ENCODE results near the gene CMTM1.

The CMTM1 gene

DNA sequence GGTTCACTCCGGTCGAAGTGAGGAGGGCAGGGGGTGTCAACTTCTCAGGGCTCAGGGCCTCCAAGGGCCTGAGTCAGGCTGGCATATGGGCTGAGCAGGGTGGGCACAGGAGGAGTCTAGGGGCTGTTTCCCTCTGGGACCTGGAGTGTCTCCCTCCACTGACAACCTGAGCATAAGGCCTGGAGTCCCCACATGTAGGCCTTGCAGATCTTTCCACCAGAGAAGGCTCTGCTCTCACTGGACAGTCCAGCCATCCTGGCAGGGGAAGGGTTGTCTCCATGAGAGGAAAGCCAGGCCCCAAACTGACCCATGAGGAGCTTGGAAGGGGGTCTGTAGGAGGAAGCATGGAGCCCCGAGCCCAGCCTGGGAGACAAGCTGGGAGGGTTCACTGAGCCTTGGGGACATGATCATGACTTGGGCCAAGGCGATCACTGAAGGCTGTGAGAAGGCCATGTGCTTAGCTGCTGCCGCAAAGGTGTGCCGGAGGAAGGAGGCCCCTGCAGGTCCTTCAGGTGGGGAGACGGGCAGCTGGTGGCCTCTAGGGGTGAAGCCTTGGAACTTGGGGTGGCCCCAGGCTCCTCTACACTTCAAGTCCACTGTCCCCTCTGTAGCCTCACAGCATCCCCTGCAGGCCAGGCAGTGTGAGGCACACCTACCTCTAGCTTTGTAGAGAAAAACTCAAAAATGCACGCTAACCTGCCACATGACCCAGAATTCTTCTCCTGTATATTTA is 22.9 kb downstream of the CMTM1 start (continued):
- TF ChIP-seq, protein P1, sequence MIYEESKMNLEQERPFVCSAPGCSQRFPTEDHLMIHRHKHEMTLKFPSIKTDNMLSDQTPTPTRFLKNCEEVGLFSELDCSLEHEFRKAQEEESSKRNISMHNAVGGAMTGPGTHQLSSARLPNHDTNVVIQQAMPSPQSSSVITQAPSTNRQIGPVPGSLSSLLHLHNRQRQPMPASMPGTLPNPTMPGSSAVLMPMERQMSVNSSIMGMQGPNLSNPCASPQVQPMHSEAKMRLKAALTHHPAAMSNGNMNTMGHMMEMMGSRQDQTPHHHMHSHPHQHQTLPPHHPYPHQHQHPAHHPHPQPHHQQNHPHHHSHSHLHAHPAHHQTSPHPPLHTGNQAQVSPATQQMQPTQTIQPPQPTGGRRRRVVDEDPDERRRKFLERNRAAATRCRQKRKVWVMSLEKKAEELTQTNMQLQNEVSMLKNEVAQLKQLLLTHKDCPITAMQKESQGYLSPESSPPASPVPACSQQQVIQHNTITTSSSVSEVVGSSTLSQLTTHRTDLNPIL (CRISPR knock-in tag; IDR thresholded peaks at IDR 0.05; ENCODE audit: low read depth), result no peak
- no peak for TF ChIP-seq ZNF565 (CRISPR knock-in tag; conservative IDR thresholded peaks at IDR 0.05; ENCODE audit: low read depth)
- TF ChIP-seq GLIS3 (CRISPR knock-in tag; IDR thresholded peaks at IDR 0.05), result no peak
- TF ChIP-seq, protein P2, sequence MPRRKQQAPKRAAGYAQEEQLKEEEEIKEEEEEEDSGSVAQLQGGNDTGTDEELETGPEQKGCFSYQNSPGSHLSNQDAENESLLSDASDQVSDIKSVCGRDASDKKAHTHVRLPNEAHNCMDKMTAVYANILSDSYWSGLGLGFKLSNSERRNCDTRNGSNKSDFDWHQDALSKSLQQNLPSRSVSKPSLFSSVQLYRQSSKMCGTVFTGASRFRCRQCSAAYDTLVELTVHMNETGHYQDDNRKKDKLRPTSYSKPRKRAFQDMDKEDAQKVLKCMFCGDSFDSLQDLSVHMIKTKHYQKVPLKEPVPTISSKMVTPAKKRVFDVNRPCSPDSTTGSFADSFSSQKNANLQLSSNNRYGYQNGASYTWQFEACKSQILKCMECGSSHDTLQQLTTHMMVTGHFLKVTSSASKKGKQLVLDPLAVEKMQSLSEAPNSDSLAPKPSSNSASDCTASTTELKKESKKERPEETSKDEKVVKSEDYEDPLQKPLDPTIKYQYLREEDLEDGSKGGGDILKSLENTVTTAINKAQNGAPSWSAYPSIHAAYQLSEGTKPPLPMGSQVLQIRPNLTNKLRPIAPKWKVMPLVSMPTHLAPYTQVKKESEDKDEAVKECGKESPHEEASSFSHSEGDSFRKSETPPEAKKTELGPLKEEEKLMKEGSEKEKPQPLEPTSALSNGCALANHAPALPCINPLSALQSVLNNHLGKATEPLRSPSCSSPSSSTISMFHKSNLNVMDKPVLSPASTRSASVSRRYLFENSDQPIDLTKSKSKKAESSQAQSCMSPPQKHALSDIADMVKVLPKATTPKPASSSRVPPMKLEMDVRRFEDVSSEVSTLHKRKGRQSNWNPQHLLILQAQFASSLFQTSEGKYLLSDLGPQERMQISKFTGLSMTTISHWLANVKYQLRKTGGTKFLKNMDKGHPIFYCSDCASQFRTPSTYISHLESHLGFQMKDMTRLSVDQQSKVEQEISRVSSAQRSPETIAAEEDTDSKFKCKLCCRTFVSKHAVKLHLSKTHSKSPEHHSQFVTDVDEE (CRISPR knock-in tag; IDR thresholded peaks at IDR 0.05), result no peak

DNA sequence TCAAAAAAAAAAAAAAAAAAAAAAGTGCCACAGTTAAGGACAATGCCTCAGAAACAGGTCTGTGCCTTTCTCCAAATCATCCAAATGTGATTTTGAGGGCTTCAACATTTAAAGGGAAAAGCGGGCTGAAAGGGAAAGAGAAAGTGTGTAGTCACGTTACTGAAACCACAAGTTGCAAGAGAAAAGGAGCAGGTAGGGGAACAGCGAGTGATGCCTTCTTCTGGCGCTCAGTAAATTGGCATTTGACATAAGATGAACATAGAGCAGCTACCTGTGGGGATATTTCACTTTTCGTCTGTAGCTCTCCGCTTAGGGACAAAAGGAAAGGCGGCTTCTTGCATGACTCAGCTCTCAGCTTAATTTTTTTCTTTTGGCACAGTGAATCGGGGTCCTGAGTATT is 24.1 kb downstream of the CMTM1 start:
- ATAC-seq, result no peak
- TF ChIP-seq ARNTL (CRISPR knock-in tag; IDR thresholded peaks at IDR 0.05; ENCODE audit: borderline replicate concordance, low read depth), result no peak
- no peak for TF ChIP-seq ZNF70 (CRISPR knock-in tag; IDR thresholded peaks at IDR 0.05)
- TF ChIP-seq PPARA (CRISPR knock-in tag; IDR thresholded peaks at IDR 0.05; ENCODE audit: borderline replicate concordance), result no peak

DNA sequence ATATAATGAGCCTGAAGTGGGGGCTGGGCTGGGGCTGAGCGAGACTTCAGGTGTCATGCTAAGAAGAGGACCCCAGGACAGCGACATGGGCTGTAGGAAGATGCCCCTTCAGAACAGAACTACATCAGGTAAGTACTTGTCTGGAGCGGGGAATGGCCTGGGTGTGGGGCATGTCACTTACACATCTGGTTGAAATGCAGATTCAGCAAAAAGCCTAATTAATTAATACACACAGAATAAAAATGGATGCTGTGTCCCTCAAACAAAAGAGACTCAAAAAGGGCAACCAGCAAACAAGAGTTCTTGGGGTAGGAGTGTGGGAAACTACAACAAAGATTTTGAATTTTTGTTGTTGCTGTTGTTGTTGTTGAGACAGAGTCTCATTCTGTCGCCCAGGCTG is 24.8 kb downstream of the CMTM1 start:
- TF ChIP-seq ZFP3 (CRISPR knock-in tag; IDR thresholded peaks at IDR 0.05) (no peak), PPARA (CRISPR knock-in tag; IDR thresholded peaks at IDR 0.05; ENCODE audit: borderline replicate concordance) (no peak), TCF4 (CRISPR knock-in tag; IDR thresholded peaks at IDR 0.05; ENCODE audit: borderline replicate concordance) (no peak), OSR1 (CRISPR knock-in tag; IDR thresholded peaks at IDR 0.05) (no peak), RARB (CRISPR knock-in tag; IDR thresholded peaks at IDR 0.05) (no peak), CSDC2 (CRISPR knock-in tag; IDR thresholded peaks at IDR 0.05) (no peak), ZFP30 (CRISPR knock-in tag; IDR thresholded peaks at IDR 0.05) (no peak), BACH2 (CRISPR knock-in tag; IDR thresholded peaks at IDR 0.05; ENCODE audit: borderline replicate concordance) (no peak), SNAI2 (CRISPR knock-in tag; IDR thresholded peaks at IDR 0.05) (no peak), ARNTL (CRISPR knock-in tag; IDR thresholded peaks at IDR 0.05; ENCODE audit: borderline replicate concordance, low read depth) (no peak), GLIS3 (CRISPR knock-in tag; IDR thresholded peaks at IDR 0.05) (no peak), ZNF70 (CRISPR knock-in tag; IDR thresholded peaks at IDR 0.05) (no peak), TOX (CRISPR knock-in tag; IDR thresholded peaks at IDR 0.05; ENCODE audit: borderline replicate concordance) (no peak), ISL1 (CRISPR knock-in tag; IDR thresholded peaks at IDR 0.05) (no peak), ZNF565 (CRISPR knock-in tag; conservative IDR thresholded peaks at IDR 0.05; ENCODE audit: low read depth) (no peak), ZNF8 (CRISPR knock-in tag; IDR thresholded peaks at IDR 0.05) (no peak)
- TF ChIP-seq, protein P3, sequence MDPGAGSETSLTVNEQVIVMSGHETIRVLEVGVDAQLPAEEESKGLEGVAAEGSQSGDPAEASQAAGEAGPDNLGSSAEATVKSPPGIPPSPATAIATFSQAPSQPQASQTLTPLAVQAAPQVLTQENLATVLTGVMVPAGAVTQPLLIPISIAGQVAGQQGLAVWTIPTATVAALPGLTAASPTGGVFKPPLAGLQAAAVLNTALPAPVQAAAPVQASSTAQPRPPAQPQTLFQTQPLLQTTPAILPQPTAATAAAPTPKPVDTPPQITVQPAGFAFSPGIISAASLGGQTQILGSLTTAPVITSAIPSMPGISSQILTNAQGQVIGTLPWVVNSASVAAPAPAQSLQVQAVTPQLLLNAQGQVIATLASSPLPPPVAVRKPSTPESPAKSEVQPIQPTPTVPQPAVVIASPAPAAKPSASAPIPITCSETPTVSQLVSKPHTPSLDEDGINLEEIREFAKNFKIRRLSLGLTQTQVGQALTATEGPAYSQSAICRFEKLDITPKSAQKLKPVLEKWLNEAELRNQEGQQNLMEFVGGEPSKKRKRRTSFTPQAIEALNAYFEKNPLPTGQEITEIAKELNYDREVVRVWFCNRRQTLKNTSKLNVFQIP (CRISPR knock-in tag; IDR thresholded peaks at IDR 0.05; ENCODE audit: borderline replicate concordance, low read depth), result no peak
- TF ChIP-seq, protein P2 (CRISPR knock-in tag; IDR thresholded peaks at IDR 0.05), result no peak
- TF ChIP-seq, protein P1 (CRISPR knock-in tag; IDR thresholded peaks at IDR 0.05; ENCODE audit: low read depth), result no peak
- no peak for ATAC-seq
